T-helper 1 cell (primary cell): ENCODE results near the gene TWNK.
"Not testable (repeated sequence)": the region's sequence is repeated elsewhere in the genome, so short reads cannot be mapped to it uniquely, and the experiment has no call there.

ENCODE experiments used
- DNase-seq, 5 donors: peaks; one replicate each; pipeline ENCODE4 v3.0.0-alpha.2; 2012 to 2020

The TWNK gene

GRCh38 chr10:100975397-100975796, 11.9 kb upstream of the TWNK start:
- not testable (repeated sequence) for DNase-seq

GRCh38 chr10:100976906-100977305, 10.4 kb upstream of the TWNK start:
- DNase-seq: no peak

- no peak for DNase-seq
Measured at GRCh38 chr10:100977436-100977835, 9.9 kb upstream of the TWNK start.

- no peak for DNase-seq
Measured at GRCh38 chr10:100978121-100978900, 9.0 kb upstream of the TWNK start.

- DNase-seq: no peak
Measured at GRCh38 chr10:100978901-100979195, 8.5 kb upstream of the TWNK start.

GRCh38 chr10:100979791-100980272, 7.5 kb upstream of the TWNK start:
- DNase-seq: no peak

GRCh38 chr10:100980311-100980710, 7.0 kb upstream of the TWNK start:
- no peak for DNase-seq

GRCh38 chr10:100980711-100981110, 6.6 kb upstream of the TWNK start:
- no peak for DNase-seq

- DNase-seq: no peak
Measured at GRCh38 chr10:100981178-100981772, 6.1 kb upstream of the TWNK start.

GRCh38 chr10:100982916-100983830, 4.2 kb upstream of the TWNK start:
- no peak for DNase-seq

- no peak for DNase-seq
Measured at GRCh38 chr10:100983868-100984671, 3.3 kb upstream of the TWNK start.

- no peak for DNase-seq
Measured at GRCh38 chr10:100984672-100985177, 2.6 kb upstream of the TWNK start.

GRCh38 chr10:100985336-100985735, 2.0 kb upstream of the TWNK start:
- DNase-seq: no peak

- DNase-seq: no peak
Measured at GRCh38 chr10:100986623-100986951, 756 bp upstream of the TWNK start.

- no peak for DNase-seq
Measured at GRCh38 chr10:100987685-100988049, 324 bp downstream of the TWNK start.

- no peak for DNase-seq
Measured at GRCh38 chr10:100988166-100988565, 823 bp downstream of the TWNK start.

GRCh38 chr10:100989088-100989487, 1.7 kb downstream of the TWNK start:
- no peak for DNase-seq

- no peak for DNase-seq
Measured at GRCh38 chr10:100993986-100994708, 6.8 kb downstream of the TWNK start.

GRCh38 chr10:100995181-100995580, 7.8 kb downstream of the TWNK start:
- DNase-seq: no peak

- DNase-seq: peak in 4 of 5 donors; percentile 27 to 42 (median 32)
Measured at GRCh38 chr10:100996678-100997359, 9.5 kb downstream of the TWNK start.
